ENCODE results near the gene PLK2.

DNA sequence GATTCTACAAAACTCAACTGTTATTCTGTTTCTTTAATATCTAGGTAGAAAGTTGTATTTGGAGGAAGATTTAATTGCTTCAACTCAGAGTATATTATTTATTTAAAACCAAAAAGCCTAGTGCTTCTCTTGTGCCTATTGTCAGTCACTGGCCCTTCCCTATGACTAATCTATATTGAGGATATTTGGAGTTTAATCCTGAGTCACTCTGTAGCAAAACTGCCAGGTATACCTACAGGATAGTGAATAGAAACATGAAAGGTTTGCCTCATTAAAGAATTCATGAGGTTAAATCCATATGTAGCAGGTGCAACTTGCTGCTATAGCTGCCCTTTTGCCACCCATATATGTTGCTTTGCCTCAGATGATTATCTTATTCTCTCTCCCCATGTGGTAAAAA is 15.1 kb downstream of the PLK2 start:
- TF ChIP-seq, protein P1, sequence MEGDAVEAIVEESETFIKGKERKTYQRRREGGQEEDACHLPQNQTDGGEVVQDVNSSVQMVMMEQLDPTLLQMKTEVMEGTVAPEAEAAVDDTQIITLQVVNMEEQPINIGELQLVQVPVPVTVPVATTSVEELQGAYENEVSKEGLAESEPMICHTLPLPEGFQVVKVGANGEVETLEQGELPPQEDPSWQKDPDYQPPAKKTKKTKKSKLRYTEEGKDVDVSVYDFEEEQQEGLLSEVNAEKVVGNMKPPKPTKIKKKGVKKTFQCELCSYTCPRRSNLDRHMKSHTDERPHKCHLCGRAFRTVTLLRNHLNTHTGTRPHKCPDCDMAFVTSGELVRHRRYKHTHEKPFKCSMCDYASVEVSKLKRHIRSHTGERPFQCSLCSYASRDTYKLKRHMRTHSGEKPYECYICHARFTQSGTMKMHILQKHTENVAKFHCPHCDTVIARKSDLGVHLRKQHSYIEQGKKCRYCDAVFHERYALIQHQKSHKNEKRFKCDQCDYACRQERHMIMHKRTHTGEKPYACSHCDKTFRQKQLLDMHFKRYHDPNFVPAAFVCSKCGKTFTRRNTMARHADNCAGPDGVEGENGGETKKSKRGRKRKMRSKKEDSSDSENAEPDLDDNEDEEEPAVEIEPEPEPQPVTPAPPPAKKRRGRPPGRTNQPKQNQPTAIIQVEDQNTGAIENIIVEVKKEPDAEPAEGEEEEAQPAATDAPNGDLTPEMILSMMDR (IDR thresholded peaks at IDR 0.05), result no peak
- TF ChIP-seq POLR2A (IDR thresholded peaks at IDR 0.05), result no peak
